ENCODE measurements around the gene GPR61. TPM values are rescaled to one million over a fixed set of nuclear protein-coding genes. Genes with fewer than 3 reads are reported as not detected.

Gene GPR61
- total RNA-seq (ENCODE audit: low replicate concordance): under 0.01 TPM in 1 of 2 replicates, not detected in the other

GRCh38 chr1:109539676-109540075 lies at the start of gene GPR61:
TSS of gene GPR61 (plus strand) at chr1:109539872. CDS start at chr1:109543023, 3,151 bp downstream.
- DNase-seq (ENCODE audit: low read depth): no peak
- TF ChIP-seq, protein P1, sequence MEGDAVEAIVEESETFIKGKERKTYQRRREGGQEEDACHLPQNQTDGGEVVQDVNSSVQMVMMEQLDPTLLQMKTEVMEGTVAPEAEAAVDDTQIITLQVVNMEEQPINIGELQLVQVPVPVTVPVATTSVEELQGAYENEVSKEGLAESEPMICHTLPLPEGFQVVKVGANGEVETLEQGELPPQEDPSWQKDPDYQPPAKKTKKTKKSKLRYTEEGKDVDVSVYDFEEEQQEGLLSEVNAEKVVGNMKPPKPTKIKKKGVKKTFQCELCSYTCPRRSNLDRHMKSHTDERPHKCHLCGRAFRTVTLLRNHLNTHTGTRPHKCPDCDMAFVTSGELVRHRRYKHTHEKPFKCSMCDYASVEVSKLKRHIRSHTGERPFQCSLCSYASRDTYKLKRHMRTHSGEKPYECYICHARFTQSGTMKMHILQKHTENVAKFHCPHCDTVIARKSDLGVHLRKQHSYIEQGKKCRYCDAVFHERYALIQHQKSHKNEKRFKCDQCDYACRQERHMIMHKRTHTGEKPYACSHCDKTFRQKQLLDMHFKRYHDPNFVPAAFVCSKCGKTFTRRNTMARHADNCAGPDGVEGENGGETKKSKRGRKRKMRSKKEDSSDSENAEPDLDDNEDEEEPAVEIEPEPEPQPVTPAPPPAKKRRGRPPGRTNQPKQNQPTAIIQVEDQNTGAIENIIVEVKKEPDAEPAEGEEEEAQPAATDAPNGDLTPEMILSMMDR (IDR thresholded peaks at IDR 0.05; ENCODE audit: insufficient read depth, low read length): no peak
- no peak within 1 kb of the TSS for H3K4me3 ChIP-seq (ENCODE audit: low read depth, low read length)

- no peak overlapping the region for H3K4me3 ChIP-seq (ENCODE audit: low read depth, low read length)
- TF ChIP-seq, protein P1 (IDR thresholded peaks at IDR 0.05; ENCODE audit: insufficient read depth, low read length): peak; percentile 96
- DNase-seq (ENCODE audit: low read depth): peak; percentile 77
Observed at GRCh38 chr1:109490029-109490933, 49.4 kb upstream of the GPR61 start.

GRCh38 chr1:109490934-109491302 lies 48.8 kb upstream of the GPR61 start:
- no peak for DNase-seq (ENCODE audit: low read depth)
- TF ChIP-seq, protein P1 (IDR thresholded peaks at IDR 0.05; ENCODE audit: insufficient read depth, low read length): no peak
- H3K4me3 ChIP-seq (ENCODE audit: low read depth, low read length): no peak overlapping the region

- no peak overlapping the region for H3K4me3 ChIP-seq (ENCODE audit: low read depth, low read length)
- DNase-seq (ENCODE audit: low read depth): no peak
- TF ChIP-seq, protein P1 (IDR thresholded peaks at IDR 0.05; ENCODE audit: insufficient read depth, low read length): no peak
Observed at GRCh38 chr1:109491372-109491771, 48.3 kb upstream of the GPR61 start.

GRCh38 chr1:109492779-109493178 lies 46.9 kb upstream of the GPR61 start:
- TF ChIP-seq, protein P1 (IDR thresholded peaks at IDR 0.05; ENCODE audit: insufficient read depth, low read length): no peak
- no peak for DNase-seq (ENCODE audit: low read depth)
- no peak overlapping the region for H3K4me3 ChIP-seq (ENCODE audit: low read depth, low read length)

GRCh38 chr1:109493227-109493626 lies 46.4 kb upstream of the GPR61 start:
- DNase-seq (ENCODE audit: low read depth): no peak
- TF ChIP-seq, protein P1 (IDR thresholded peaks at IDR 0.05; ENCODE audit: insufficient read depth, low read length): no peak
- no peak overlapping the region for H3K4me3 ChIP-seq (ENCODE audit: low read depth, low read length)

Data from fibroblast of the aortic adventitia (primary cell).